Activated CD8-positive, alpha-beta memory T cell treated with anti-CD3 and anti-CD28 coated beads for 4 hours (primary cell): ENCODE results near the gene DGKH.
"Not testable (repeated sequence)": the region's sequence is repeated elsewhere in the genome, so short reads cannot be mapped to it uniquely, and the experiment has no call there.

Experiments
- DNase-seq, 2 donors: peaks; one replicate each; pipeline ENCODE4 v3.0.0-alpha.2; 2020; ENCODE audit warnings: low read depth in 2 of 2

Gene DGKH

DNA sequence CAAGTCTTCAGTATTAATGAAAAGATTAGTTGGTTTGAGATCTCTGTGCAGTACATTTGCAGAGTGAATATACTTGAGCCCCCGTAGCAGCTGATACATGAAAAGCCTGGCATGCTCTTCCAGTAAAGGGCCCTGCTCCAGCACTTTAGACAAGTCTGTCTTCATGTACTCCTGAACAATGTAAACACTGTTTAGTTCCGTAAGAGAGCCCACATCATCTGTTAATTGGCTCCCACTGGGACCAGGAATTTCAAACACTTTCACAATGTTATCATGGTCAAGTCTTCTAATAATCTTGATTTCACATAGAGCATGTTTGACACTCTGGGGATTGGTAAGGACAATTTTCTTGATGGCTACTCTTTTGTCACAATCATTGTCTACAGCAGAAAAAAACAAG lies 22.2 kb downstream of the DGKH start:
- DNase-seq: not testable (repeated sequence)

DNA sequence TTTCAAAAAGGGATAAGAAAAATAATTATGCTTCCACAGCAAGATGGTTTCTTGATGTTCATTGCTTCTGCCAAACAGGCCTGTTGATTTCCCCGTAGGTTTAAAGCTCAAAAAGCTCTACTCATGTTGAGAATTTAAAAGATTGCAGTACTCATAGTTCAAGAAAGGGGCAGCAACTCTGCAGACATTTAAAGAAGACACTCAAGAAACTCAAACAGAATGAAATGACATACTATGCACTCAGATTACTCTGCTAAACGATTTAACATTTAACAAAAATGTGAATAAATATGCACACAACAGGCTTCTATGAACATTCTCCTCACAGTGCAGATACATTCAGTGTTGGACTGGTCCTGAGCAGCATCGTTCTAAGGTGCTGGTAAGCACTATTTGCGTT lies 22.7 kb downstream of the DGKH start:
- DNase-seq: not testable (repeated sequence)

DNA sequence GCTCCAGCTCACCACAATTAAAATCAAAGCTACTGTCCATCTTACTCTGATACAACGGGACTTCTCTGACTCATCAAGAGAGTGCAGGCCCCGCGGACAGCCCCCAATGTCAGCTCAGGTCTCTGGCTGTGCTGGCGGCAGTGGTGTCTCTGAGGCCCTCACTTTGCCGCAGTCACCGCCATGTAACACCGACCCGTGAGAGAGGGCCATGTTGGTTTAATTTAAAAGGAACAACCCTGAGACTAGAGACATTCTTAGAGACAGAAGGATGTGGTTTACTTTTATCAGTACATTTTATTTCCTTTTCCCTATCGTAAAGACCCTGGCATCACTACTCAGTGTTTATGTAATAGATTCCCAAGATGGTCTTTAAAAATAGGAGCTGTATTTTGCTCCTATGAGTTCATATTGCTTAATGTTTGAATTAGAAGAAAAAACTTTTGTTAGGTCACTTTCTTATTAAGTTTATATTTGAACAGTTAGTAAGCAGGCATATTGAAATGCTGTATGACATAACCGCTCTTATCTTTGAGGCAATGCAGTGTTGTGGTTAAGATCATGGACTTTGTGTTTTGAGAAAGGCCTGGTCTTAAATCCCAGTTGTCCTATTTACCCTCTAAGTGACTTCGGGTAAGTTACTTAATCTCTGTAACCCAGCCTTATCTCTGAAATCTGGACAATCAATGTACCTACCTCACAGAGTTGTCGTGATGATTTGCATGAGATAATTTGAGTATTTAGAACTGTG lies 23.4 kb downstream of the DGKH start:
- DNase-seq: no peak

- no peak for DNase-seq
Observed at GRCh38 chr13:42073683-42074082, 25.2 kb downstream of the DGKH start.

DNA sequence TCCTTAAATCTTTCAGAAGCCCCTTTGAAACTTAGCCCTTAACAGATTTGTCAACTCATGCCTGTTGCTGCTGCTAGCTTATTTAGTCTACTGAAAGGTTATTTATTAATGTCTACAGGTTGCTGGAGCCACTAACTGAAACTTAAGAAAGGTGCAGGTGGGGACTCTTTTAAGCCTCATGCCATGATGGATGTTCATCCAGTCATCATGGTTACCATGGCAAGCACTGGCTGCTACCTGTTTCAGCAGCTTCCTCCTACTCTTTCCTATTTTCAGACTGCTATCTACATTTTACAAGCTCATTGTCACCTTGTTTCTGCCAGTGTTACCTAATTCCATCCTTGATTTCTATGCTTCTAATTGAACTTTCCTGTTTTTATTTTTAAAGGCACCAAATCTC lies 27.1 kb downstream of the DGKH start:
- DNase-seq: no peak

DNA sequence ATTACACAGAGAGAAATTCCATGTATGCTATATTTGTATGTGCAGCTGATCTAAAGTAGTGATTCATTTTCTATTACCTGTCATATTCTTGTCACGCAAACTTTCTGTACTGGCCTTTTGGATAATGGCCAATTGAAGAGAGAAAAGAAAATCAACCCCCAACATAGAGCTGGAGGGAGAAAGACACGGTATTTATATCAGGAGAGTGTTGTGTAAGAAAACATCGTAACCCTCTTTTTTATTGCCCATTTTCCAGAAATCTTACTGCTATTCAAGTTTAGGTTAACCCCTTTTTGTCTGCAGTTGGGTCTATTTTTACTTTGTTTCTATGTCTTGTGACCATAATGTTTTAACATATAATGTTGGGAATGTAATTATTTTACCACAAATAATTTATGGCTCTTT lies 27.9 kb downstream of the DGKH start:
- no peak for DNase-seq

GRCh38 chr13:42078128-42078808 lies 29.8 kb downstream of the DGKH start:
- no peak for DNase-seq

DNA sequence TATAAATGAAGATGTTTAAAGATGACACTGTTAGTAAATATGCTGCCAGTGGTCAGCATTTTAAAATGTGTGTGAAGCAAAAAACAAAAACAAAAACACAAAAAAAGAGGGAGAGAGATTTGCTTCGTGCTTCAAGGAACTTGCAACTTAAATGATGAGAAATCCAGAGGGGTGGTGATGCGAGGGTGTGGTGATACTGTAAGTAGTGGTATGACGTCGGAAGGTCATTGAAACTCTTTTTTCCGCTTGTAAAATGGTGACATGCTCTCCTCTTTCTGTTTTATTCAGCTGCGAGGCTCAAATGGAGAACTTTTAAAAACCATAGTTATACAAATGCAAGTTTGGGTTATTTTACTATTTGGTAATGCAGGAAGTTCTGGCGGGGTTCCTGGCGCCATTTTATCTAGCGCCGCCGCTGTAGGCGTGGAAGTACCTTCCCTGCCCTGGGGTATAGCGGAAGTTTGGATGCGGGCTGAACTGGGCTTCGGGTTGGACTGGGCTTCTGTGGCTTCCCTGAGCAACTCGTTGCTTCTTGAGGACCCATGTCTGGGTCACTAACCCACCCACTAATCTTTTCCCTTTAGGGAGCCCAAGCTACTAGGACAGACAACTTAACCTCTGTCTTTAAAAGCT lies 34.8 kb downstream of the DGKH start:
- DNase-seq: no peak

DNA sequence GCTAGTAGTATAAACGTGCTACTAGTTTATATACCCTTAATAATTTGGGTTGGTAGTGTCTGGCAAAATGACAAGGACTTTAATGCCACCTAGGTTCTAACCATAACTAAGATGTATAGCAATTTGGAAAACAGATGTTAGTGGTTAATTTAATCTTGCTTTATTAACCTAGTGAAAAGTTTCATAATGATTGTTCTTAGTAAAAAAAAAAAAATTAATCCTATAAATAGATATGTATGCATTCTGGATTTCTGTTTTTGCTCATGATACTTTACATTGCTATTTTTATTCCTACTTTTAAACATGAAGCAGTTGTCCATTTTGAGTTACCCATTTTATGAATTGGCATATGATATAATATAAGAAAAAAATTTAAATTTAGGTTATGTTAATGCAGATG lies 36.3 kb downstream of the DGKH start:
- no peak for DNase-seq

GRCh38 chr13:42086582-42086981 lies 38.1 kb downstream of the DGKH start:
- no peak for DNase-seq

DNA sequence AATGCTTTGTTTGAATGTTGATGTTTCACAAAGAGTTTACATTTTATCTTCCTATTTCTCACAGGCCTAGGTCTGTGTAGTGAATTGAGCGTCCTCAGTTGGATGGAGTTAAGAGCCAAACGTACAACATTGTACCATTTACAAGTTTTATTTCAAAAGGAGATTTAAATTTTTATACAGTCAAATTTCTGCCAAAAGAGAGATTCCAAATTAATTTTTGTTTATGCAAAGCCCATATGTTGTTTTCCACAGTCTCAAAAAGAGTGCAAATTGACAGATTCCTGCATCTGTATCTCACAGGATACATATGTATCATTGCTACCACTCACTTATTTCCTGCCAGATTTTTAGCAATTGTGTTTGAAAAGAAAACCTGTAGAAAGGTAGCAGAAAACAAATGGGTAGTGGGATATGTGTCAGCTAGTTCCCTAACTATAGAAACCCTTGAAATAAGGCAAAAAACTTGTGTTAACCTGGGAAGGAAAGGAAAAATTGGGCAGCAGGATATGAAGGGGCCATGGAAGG lies 46.1 kb downstream of the DGKH start:
- no peak for DNase-seq

DNA sequence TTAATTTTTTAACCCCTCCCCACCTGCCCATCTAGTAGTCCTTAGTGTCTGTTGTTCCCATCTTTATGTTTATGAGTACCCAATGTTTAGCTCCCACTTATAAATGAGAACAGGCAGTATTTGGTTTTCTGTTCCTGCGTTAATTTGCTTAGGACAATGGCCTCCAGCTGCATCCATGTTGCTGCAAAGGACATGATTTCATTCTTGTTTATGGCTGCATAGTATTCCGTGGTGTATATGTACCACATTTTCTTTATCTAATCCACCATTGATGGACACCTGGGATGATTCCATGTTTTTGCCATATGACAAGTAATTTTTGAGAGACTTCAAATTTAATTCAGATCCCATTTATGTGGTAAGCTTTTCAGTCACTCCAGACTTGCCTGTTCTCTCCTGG lies 47.8 kb downstream of the DGKH start:
- not testable (repeated sequence) for DNase-seq

- DNase-seq: no peak
Observed at GRCh38 chr13:42099962-42100675, 51.7 kb downstream of the DGKH start.

DNA sequence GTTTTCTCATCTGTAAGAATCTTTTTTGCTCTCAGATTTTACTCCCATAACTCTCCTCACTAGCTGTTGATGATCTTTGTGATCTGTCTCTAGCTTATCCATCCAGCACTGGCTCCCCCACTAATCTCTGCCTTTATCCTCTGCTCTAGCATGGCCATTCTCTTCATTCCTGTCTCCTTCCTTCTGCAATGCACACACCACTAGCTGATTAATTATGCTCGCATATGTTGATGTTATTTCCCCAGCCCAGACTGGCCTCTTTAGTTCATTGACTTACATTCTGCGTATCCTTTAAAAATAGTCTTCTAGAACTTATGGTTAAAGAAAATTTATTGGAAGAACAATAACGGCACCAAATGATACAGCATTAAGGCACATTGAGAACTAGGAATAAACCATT lies 52.5 kb downstream of the DGKH start:
- no peak for DNase-seq

- DNase-seq: no peak
Observed at GRCh38 chr13:42101821-42102585, 53.6 kb downstream of the DGKH start.

- no peak for DNase-seq
Observed at GRCh38 chr13:42102961-42103865, 54.8 kb downstream of the DGKH start.

- no peak for DNase-seq
Observed at GRCh38 chr13:42106998-42107397, 58.5 kb downstream of the DGKH start.

- no peak for DNase-seq
Observed at GRCh38 chr13:42107421-42107820, 59.0 kb downstream of the DGKH start.

DNA sequence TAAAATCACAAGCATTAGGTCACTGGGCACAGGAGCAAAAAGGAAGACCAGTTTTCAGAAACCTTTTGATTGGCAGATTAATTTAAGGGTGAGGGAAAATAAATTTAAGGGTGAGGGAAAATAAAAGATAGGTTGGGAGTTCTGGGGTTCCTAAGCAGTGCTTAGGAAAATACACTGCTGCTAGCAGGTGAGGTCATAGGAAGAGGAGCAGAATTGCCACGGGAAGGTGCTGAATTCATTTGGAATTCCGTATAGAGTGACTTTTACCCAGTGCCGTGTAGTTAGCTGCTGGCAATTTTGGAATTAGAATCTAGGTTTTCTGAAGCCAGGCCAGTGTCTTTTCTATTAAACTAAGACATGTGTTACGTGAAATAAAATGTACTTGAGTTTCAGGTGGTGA lies 59.8 kb downstream of the DGKH start:
- no peak for DNase-seq

GRCh38 chr13:42109957-42110356 lies 61.5 kb downstream of the DGKH start:
- no peak for DNase-seq
